Nephron (organoid): ENCODE measurements around the gene CIT.
"Not testable (repeated sequence)": the region's sequence is repeated elsewhere in the genome, so short reads cannot be mapped to it uniquely, and the experiment has no call there.

Experiments used
- H3K27ac Mint-ChIP-seq, 3 experiments: 2 replicates each; pipeline ENCODE4 v1.8.0; 2020; ENCODE audit warnings: mixed read lengths in 3 of 3, mild to moderate bottlenecking in 2 of 3, moderate library complexity in 1 of 3
- H3K27me3 Mint-ChIP-seq: 2 replicates; pipeline ENCODE4 v1.8.0; 2021; ENCODE audit warnings: low read depth, mild to moderate bottlenecking, moderate library complexity, mixed read lengths
- H3K36me3 Mint-ChIP-seq: 2 replicates; pipeline ENCODE4 v1.8.0; 2020; ENCODE audit warnings: low read depth, mixed read lengths
- H3K4me1 Mint-ChIP-seq: 2 replicates; pipeline ENCODE4 v1.8.0; 2020; ENCODE audit warnings: mixed read lengths
- H3K4me3 Mint-ChIP-seq, 3 experiments: 2 replicates each; pipeline ENCODE4 v1.8.0; 2020; ENCODE audit warnings: mild to moderate bottlenecking in 3 of 3, mixed read lengths in 3 of 3, moderate library complexity in 2 of 3
- H3K9me3 Mint-ChIP-seq: 2 replicates; pipeline ENCODE4 v1.8.0; 2020; ENCODE audit warnings: mixed read lengths
- TF ChIP-seq, protein P1 (sequence below), 3 experiments: fragments of 200-600 bp; sonication (generic); IDR thresholded peaks; one replicate each; pipeline ENCODE4 v1.5.0; 2021; ENCODE audit warnings: antibody characterized with exemption in 3 of 3; ENCODE audit not compliant: unreplicated experiment in 3 of 3

CIT gene

DNA sequence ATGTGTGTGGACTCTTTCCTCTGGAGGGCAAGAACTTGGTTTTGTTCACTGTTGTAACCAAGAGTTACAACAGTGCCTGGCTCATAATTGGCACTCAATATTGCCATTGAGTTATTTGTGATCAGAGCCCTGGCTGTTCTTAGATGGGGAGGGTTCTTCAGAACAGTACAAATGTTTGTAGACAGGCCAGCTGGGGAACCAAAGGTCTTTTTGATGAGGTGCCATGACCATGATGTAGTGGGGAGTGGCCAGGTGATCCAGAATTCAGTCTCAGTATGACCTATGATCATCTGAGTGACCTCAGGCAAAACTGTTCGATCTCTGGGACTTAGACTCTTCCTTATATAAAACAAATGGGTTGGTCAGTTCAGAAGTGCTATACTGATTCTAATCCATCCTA lies 212.5 kb downstream of the CIT start:
- Mint-ChIP-seq H3K4me3 (no peak overlapping the region), H3K27me3 (no peaks in the 10 kb centered on the region), H3K9me3 (no peaks in the 10 kb centered on the region), H3K36me3 (peaks cover 4% of the 10 kb centered on the region), H3K4me1 (peaks cover 14% of the 10 kb centered on the region), H3K27ac (no peak overlapping the region)
- TF ChIP-seq, protein P1, sequence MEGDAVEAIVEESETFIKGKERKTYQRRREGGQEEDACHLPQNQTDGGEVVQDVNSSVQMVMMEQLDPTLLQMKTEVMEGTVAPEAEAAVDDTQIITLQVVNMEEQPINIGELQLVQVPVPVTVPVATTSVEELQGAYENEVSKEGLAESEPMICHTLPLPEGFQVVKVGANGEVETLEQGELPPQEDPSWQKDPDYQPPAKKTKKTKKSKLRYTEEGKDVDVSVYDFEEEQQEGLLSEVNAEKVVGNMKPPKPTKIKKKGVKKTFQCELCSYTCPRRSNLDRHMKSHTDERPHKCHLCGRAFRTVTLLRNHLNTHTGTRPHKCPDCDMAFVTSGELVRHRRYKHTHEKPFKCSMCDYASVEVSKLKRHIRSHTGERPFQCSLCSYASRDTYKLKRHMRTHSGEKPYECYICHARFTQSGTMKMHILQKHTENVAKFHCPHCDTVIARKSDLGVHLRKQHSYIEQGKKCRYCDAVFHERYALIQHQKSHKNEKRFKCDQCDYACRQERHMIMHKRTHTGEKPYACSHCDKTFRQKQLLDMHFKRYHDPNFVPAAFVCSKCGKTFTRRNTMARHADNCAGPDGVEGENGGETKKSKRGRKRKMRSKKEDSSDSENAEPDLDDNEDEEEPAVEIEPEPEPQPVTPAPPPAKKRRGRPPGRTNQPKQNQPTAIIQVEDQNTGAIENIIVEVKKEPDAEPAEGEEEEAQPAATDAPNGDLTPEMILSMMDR (IDR thresholded peaks at IDR 0.05; ENCODE audit: unreplicated experiment in 3 of 3), result no peak

DNA sequence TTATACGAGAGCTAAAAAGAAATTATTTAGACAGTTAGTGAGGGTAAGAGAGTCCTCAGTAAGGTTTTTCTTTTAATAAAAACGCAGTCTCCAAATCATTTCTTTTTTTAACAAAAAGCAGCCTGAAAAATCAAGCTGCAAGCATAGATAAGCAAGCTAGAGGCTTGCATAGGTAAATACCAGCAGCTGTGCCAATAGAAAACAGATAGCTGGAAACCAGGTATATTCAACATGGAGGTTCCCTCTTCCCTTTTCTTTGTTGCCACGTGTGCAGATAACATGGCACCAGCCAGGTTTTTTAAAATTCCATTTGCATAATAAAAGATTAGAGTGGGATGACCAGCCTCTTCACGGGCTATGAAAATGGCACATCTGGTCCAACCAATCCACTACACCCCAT lies 215.2 kb downstream of the CIT start:
- Mint-ChIP-seq H3K36me3 (no peaks in the 10 kb centered on the region), H3K27ac (no peak overlapping the region), H3K4me3 (no peak overlapping the region), H3K4me1 (peaks cover under 1% of the 10 kb centered on the region), H3K27me3 (no peaks in the 10 kb centered on the region), H3K9me3 (no peaks in the 10 kb centered on the region)
- TF ChIP-seq, protein P1 (IDR thresholded peaks at IDR 0.05; ENCODE audit: unreplicated experiment in 3 of 3), result no peak

DNA sequence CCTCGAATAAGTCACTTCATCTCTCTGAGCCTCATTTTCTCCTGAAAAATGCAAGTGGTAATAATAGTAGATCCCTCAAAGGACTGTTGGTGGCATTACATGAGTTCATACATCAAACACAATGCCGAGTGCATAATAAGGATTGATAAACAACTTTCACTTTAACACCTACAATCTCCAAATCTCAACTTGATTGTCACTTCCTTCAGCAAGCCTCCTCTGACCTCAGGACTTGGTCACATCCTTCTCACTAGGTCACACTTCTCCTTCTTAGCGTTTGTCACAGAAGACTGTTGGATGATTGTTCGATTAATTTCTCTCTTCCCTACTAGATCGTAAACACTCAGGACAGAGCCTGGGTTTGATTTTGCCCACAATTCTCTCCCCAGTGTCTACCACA lies 217.0 kb downstream of the CIT start:
- no peaks in the 10 kb centered on the region for H3K4me1 Mint-ChIP-seq
- H3K27me3 Mint-ChIP-seq, result no peaks in the 10 kb centered on the region
- no peaks in the 10 kb centered on the region for H3K36me3 Mint-ChIP-seq
- TF ChIP-seq, protein P1 (IDR thresholded peaks at IDR 0.05; ENCODE audit: unreplicated experiment in 3 of 3), result no peak
- no peak overlapping the region for H3K4me3 Mint-ChIP-seq
- no peak overlapping the region for H3K27ac Mint-ChIP-seq
- H3K9me3 Mint-ChIP-seq, result peaks cover 4% of the 10 kb centered on the region

DNA sequence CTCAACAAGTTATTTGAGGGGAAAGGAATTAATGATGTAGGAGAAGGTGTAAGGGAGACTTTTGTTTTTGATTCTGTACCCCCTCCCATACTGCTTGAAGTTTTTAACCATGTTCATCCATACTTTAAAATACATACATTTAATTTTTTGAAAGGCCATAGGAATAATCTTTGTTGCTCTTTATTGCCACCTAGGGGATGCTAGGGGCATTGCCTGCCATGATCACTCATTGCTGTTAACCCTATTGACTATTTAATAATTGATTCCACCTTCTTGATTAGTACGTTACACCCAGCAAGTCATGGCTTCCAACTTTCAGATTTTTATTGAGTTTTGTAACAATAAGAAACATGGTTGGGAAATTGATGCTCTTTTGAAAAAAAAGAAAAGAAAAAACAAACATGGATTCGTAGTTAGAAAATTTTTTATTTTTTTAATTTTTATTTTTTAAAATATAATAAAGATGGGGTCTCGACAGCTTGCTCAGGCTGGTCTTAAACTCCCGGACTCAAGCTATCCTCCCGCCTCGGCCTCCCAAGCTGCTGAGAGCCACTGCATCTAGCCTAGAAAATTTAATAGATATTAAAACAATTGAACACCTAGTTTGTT lies 217.7 kb downstream of the CIT start:
- TF ChIP-seq, protein P1 (IDR thresholded peaks at IDR 0.05; ENCODE audit: unreplicated experiment in 3 of 3), result peak; percentile 88 to 93 (median 90)
- Mint-ChIP-seq H3K27ac (no peak overlapping the region), H3K36me3 (no peaks in the 10 kb centered on the region), H3K27me3 (no peaks in the 10 kb centered on the region), H3K9me3 (peaks cover 4% of the 10 kb centered on the region), H3K4me3 (no peak overlapping the region), H3K4me1 (no peaks in the 10 kb centered on the region)

DNA sequence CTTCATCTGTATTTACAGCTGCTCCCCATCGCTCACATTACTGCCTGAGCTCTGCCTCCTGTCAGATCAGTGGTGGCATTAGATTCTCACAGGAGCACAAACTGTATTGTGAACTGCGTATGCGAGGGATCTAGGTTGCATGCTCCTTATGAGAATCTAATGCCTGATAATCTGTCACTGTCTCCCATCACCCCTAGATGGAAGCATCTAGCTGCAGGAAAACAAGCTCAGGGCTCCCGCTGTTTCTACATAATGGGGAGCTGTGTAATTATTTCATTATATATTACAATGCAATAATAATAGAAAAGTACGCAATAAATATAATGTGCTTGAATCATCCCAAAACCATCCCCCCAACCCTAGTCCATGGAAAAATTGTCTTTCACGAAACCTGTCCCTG lies 219.0 kb downstream of the CIT start:
- not testable (repeated sequence) for H3K27me3 Mint-ChIP-seq, H3K36me3 Mint-ChIP-seq, H3K4me3 Mint-ChIP-seq, H3K27ac Mint-ChIP-seq, H3K4me1 Mint-ChIP-seq
- peaks cover 10% of the 10 kb centered on the region for H3K9me3 Mint-ChIP-seq

DNA sequence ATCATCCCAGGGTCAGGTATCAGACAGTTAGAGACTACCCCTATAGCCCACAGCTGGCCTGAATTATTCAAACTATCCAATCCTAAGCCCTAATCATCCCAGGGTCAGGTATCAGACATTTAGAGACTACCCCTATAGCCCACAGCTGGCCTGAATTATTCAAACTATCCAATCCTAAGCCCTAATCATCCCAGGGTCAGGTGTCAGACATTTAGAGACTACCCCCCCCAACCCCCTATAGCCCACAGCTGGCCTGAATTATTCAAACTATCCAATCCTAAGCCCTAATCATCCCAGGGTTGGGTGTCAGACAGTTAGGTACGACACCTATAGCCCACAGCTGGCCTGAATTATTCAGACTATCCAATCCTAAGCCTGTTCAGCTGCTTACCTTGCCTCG lies 220.1 kb downstream of the CIT start:
- not testable (repeated sequence) for H3K4me3 Mint-ChIP-seq, H3K36me3 Mint-ChIP-seq, H3K27me3 Mint-ChIP-seq, H3K4me1 Mint-ChIP-seq, H3K27ac Mint-ChIP-seq
- H3K9me3 Mint-ChIP-seq, result peaks cover 20% of the 10 kb centered on the region

DNA sequence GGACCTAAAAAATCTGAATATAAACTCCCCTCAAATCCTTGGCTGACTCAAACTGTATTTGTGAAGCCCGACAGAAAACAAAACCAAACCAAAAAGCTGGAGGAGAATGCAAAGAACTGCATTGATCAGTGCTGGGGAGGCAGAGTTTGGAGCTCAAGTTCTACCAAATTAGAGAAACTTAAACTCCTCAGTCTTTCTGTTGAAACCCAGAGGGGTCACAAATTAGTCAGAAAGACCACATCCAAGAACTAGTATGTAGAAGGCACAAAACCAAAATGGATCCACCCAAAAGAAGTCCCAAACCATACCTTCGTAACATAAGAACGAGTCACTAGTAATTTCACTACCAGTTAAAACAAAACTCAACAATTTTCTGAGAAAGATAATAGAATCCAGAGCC lies 224.5 kb downstream of the CIT start:
- Mint-ChIP-seq H3K27ac (no peak overlapping the region), H3K9me3 (peaks cover 24% of the 10 kb centered on the region), H3K36me3 (no peaks in the 10 kb centered on the region), H3K27me3 (no peaks in the 10 kb centered on the region), H3K4me1 (no peaks in the 10 kb centered on the region), H3K4me3 (no peak overlapping the region)
- TF ChIP-seq, protein P1 (IDR thresholded peaks at IDR 0.05; ENCODE audit: unreplicated experiment in 3 of 3), result no peak
